HG03432 (cell line): ENCODE measurements around the gene ICE2.
"Not testable (repeated sequence)": the region's sequence is repeated elsewhere in the genome, so short reads cannot be mapped to it uniquely, and the experiment has no call there.

Experiments used
- ATAC-seq: cut with Tn5 transposase; IDR thresholded peaks from one replicate; pipeline ENCODE4 v1.9.1; 2021; ENCODE audit warnings: mild to moderate bottlenecking, moderate library complexity; ENCODE audit not compliant: unreplicated experiment

ICE2 gene

GRCh38 chr15:60448668-60449360, 30.1 kb downstream of the ICE2 start:
- no peak for ATAC-seq

- ATAC-seq = no peak
These were observed 34.5 kb downstream of the ICE2 start for GRCh38 chr15:60444289-60444912.

GRCh38 chr15:60442763-60443162, 36.2 kb downstream of the ICE2 start:
- no peak for ATAC-seq

GRCh38 chr15:60442031-60442650, 36.8 kb downstream of the ICE2 start:
- ATAC-seq = no peak

- ATAC-seq = no peak
These were observed 37.6 kb downstream of the ICE2 start for GRCh38 chr15:60441331-60441730.

DNA sequence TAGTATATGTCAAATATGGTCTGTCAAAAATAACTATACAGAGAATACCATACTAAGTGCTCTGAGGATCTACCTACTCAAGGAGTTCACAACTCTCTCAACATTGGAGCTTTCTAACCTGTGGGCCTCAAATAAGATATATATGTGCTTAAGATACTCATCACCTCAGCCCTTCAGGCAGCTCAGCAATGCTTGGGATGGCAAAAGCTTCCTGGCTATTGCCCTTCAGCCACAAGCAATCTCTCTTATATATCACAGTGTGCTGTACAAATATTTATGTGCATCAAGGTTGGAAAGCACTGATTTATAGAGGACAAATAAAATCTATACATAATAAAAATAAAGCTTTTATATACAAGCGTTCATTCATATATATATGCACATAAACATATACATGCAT, 40.3 kb downstream of the ICE2 start:
- no peak for ATAC-seq

- ATAC-seq = no peak
These were observed 50.0 kb downstream of the ICE2 start for GRCh38 chr15:60428935-60429334.

DNA sequence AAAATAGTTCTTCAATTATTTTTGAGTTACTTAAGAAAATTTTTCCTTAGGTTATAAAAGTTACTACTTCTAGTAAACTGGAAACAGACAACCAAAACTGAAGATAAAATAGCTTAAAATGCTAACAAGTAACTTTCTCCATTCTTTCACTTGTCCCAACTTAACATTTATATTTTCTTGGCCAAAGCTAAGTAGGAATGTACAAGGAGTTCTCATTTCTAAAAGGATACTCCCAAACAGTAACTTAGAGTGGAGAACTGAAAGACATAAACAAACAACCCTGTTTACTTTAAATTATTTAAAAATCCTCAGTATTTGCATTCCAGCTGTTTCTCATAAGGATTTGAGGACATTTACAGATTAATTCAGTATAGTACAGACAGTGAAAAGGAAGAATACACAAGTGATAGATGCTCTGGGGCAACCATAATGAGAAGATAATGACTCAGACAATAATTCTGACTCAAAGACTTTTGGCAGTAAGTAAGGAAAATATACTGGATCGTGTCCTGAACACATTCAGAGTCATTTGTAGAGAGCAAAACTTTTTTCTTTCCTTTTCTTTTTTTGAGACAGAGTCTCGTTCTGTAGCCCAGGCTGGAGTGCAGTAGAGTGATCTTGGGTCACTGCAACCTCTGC, 52.0 kb downstream of the ICE2 start:
- ATAC-seq = no peak

GRCh38 chr15:60425461-60425860, 53.5 kb downstream of the ICE2 start:
- ATAC-seq = no peak

- ATAC-seq = no peak
These were observed 54.9 kb downstream of the ICE2 start for GRCh38 chr15:60424006-60424405.

DNA sequence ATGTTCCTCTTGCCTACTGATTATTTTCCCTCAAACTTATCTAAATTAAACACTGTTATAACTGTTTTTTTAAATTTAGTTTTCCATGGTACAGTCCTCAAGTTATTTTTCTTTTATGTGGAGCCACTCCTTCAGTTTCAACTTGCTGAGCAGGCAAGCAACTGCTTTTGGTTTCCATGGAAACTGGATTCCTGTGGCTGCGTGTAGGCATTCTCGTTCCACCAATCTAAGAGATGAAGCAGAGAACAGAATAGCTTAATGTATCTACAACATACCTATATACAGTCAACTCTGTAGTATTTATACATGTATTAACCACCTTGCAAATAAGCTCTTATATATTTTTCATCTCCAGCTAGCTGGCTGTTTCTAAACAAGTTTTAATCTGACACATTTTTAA, 55.4 kb downstream of the ICE2 start:
- no peak for ATAC-seq

GRCh38 chr15:60421544-60421943, 57.4 kb downstream of the ICE2 start:
- ATAC-seq = no peak

- no peak for ATAC-seq
These were observed 58.7 kb downstream of the ICE2 start for GRCh38 chr15:60420203-60420716.

DNA sequence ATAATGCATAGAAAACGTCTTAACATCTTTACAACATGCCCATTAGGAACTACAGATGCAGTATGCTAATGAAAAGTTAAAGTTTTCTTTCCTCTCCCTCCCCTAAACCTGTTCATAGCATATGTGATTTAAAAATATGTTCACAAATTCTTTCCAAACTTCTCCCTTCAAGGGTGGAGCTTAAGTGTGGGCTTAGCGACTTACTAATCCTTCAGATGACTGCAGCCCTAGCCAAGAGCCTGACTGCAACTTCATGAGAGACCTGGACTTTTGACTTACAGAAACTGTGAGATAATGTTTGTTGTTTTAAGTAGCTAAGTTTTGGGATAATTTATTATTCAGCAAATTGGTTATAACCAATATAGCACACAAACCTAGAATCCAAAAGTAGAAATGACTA, 59.2 kb downstream of the ICE2 start:
- ATAC-seq = no peak

GRCh38 chr15:60418096-60418495, 60.8 kb downstream of the ICE2 start:
- no peak for ATAC-seq

GRCh38 chr15:60417112-60417511, 61.8 kb downstream of the ICE2 start:
- ATAC-seq = no peak

- no peak for ATAC-seq
These were observed 62.5 kb downstream of the ICE2 start for GRCh38 chr15:60416484-60416883.

GRCh38 chr15:60414016-60414682, 64.8 kb downstream of the ICE2 start:
- no peak for ATAC-seq

- ATAC-seq = no peak
These were observed 65.6 kb downstream of the ICE2 start for GRCh38 chr15:60413231-60413824.

- not testable (repeated sequence) for ATAC-seq
These were observed 66.1 kb downstream of the ICE2 start for GRCh38 chr15:60412807-60413206.
